Transverse colon (tissue), 4 donors: ENCODE data around the gene SEPHS2. TPM values are rescaled to one million over a fixed set of nuclear protein-coding genes. Genes with fewer than 3 reads are reported as not detected.
A peak's percentile ranks its signal among the peaks of the same experiment; 100 is the strongest.

Experiments used
- DNase-seq: peaks from one replicate; pipeline ENCODE4 v3.0.0-alpha.2; 2019
- H3K27ac ChIP-seq, 4 donors: fragments of 200-600 bp; sonication (generic); 2 replicates each; pipeline ENCODE4 v1.5.1; 2016 to 2018; ENCODE audit warnings: inconsistent platforms in 4 of 4
- H3K27me3 ChIP-seq: fragments of 200-600 bp; sonication (generic); 2 replicates; pipeline ENCODE4 v1.5.1; 2017; ENCODE audit warnings: inconsistent platforms
- H3K36me3 ChIP-seq, 4 donors: fragments of 200-600 bp; sonication (generic); 2 replicates each; pipeline ENCODE4 v1.5.1; 2017 to 2019; ENCODE audit warnings: inconsistent platforms in 4 of 4
- H3K4me1 ChIP-seq, 4 donors: fragments of 200-600 bp; sonication (generic); 2 replicates each; pipeline ENCODE4 v1.5.1; 2017 to 2020; ENCODE audit warnings: inconsistent platforms in 4 of 4
- H3K4me3 ChIP-seq, 4 donors: fragments of 200-600 bp; sonication (generic); 1 replicate in 1 of 4; 2 replicates in 3 of 4; pipeline versions ENCODE4 v1.5.1 to v1.6.1; 2017 to 2019; ENCODE audit warnings: inconsistent platforms in 4 of 4
- H3K9me3 ChIP-seq, 2 donors: fragments of 200-600 bp; sonication (generic); 2 replicates each; pipeline ENCODE4 v1.5.1; 2017 to 2019; ENCODE audit warnings: inconsistent platforms in 2 of 2
- EP300 ChIP-seq: sonication (generic); formaldehyde crosslinking; IDR thresholded peaks from one replicate; pipeline ENCODE4 v1.6.1; 2017; ENCODE audit warnings: antibody characterized with exemption, low read depth
- POLR2A ChIP-seq: fragments of 450-650 bp; IDR thresholded peaks from one replicate; pipeline ENCODE4 v1.6.1; 2016; ENCODE audit warnings: antibody characterized with exemption, mild to moderate bottlenecking, moderate library complexity
- POLR2AphosphoS5 ChIP-seq, 3 donors: sonication (generic); formaldehyde crosslinking; IDR thresholded peaks; one replicate each; pipeline ENCODE4 v1.6.1; 2016; ENCODE audit warnings: antibody characterized with exemption in 3 of 3
- WGBS, 2 donors: methylation state at CpG; one replicate each; pipeline ENCODE4 v1.1.5; 2018; ENCODE audit warnings: low coverage in 1 of 2; 5-methylcytosine and 5-hydroxymethylcytosine counted together
- in situ Hi-C, 4 donors: fragments of 200-750 bp; cut with MboI; loops; one replicate each; pipeline versions ENCODE4 v1.15.0 to v1.15.1; 2017; ENCODE audit warnings: low sequenced_read_pairs in 3 of 4, low pct_ligation_motif_present in 1 of 4, low pct_unique_long_range_greater_than_20kb in 1 of 4
- intact Hi-C: fragments of 100-400 bp; cut with DNase I; formaldehyde crosslinking; loops from one replicate; pipeline ENCODE4 v1.15.1; 2023; ENCODE audit warnings: low total_unique reads
- total RNA-seq, 4 donors: library from RNA; depleted of rRNA; stranded (reverse); fragments of >200 nt; gene quantifications; one replicate each; pipeline ENCODE4 v1.1.0, GENCODE V29; 2016
- TF ChIP-seq, protein P1 (sequence below), 5 experiments: fragments of 200-600 bp in 3 of 5; fragments of 450-650 bp in 2 of 5; sonication (generic) in 3 of 5; IDR thresholded peaks; 1 replicate in 2 of 5; 2 replicates in 3 of 5; pipeline ENCODE4 v1.5.1; 2016 to 2017; ENCODE audit warnings: antibody characterized with exemption in 5 of 5, inconsistent platforms in 3 of 5, mild to moderate bottlenecking in 2 of 5, moderate library complexity in 1 of 5

Gene SEPHS2
- total RNA-seq, 4 donors from 2014 or later, result 86.7 to 218 (median 151) TPM

DNA sequence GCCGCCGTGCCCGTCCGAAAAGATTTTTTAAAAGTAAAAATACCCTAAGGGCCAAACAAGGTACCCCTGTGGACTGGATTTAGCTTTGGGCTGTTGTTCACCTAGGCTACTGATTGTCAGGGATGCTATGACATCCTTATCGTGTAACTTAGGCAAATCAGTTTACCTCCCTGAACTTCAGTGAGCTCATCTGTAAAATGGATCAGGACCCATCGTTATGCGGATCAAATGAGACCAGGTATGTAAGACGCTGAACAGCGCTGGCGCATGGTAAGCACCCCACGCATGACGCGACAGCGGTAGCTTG, 38.9 kb downstream of the SEPHS2 start:
- TF ChIP-seq POLR2A (no peak), POLR2AphosphoS5 (IDR thresholded peaks at IDR 0.05) (no peak), EP300 (no peak)
- TF ChIP-seq, protein P1, sequence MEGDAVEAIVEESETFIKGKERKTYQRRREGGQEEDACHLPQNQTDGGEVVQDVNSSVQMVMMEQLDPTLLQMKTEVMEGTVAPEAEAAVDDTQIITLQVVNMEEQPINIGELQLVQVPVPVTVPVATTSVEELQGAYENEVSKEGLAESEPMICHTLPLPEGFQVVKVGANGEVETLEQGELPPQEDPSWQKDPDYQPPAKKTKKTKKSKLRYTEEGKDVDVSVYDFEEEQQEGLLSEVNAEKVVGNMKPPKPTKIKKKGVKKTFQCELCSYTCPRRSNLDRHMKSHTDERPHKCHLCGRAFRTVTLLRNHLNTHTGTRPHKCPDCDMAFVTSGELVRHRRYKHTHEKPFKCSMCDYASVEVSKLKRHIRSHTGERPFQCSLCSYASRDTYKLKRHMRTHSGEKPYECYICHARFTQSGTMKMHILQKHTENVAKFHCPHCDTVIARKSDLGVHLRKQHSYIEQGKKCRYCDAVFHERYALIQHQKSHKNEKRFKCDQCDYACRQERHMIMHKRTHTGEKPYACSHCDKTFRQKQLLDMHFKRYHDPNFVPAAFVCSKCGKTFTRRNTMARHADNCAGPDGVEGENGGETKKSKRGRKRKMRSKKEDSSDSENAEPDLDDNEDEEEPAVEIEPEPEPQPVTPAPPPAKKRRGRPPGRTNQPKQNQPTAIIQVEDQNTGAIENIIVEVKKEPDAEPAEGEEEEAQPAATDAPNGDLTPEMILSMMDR (IDR thresholded peaks at IDR 0.05), result no peak
- Histone ChIP-seq H3K27ac (peak overlapping the region; percentile 77 to 95 (median 90)), H3K27me3 (no peaks in the 10 kb centered on the region), H3K4me1 (peaks cover 12 to 30% (median 24%) of the 10 kb centered on the region in 4 donors), H3K36me3 (no peaks in the 10 kb centered on the region), H3K9me3 (no peaks in the 10 kb centered on the region), H3K4me3 (peak overlapping the region in 3 of 4 donors; percentile 45 to 75 (median 53))
- in situ Hi-C loops, result loop anchor here (25.0 kb wide), 2 partner anchors 294 to 319 kb away; partner anchors contain the start of genes GDPD3 (in 2 of the 4), MAPK3 (in 2 of the 4), PPP4C (in 2 of the 4) and TBX6 (in 2 of the 4)
- 0 to 20% methylated on average over 7 to 14 of the region's 14 CpGs for WGBS, 2 donors
- no peak for DNase-seq
- intact Hi-C loops, result no loop called here

DNA sequence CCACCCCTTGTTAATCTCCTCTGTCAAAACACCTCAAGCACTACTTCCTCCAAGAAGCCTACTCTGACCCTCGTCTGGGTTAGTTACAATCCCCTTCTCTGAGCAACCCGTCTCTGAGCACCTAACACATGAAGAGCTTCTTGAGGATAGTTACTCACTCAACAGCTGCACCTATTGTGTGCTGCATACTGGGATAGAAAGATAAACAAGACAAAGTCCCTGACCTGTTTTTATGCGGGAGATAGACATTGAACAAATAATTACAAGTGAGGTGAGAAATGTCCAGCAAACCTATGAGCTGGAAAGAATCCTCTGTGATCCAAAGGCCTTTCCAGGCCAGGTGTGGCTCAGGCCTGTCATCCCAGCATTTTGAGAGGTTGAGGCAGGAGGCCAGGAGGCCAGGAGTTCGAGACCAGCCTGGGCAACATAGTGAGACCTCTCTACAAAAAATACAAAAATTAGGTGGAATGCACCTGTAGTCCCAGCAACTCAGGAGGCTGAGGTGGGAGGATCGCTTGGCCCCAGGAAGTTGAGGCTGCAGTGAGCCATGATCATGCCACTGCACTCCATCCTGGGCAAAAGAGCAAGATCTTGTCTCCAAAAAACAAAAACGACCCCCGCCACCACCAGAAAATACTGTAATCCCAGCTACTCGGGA, 43.8 kb downstream of the SEPHS2 start:
- TF ChIP-seq, protein P1 (IDR thresholded peaks at IDR 0.05), result no peak
- TF ChIP-seq POLR2A (no peak), EP300 (no peak), POLR2AphosphoS5 (IDR thresholded peaks at IDR 0.05) (no peak)
- WGBS, 2 donors, result 69 to 75% methylated on average over 5 to 8 of the region's 8 CpGs
- H3K4me1 ChIP-seq, result peaks cover 12 to 33% (median 16%) of the 10 kb centered on the region in 4 donors
- H3K27ac ChIP-seq, result peak overlapping the region in 1 of 4 donors; percentile 87
- intact Hi-C loops (loop anchor here (2.0 kb wide), 1 partner anchor 47 kb away; the partner anchor contains the start of gene CD2BP2), in situ Hi-C loops (loop anchor here (25.0 kb wide), 2 partner anchors 290 to 315 kb away; partner anchors contain the start of genes GDPD3 (in 2 of the 4), MAPK3 (in 2 of the 4), PPP4C (in 2 of the 4) and TBX6 (in 2 of the 4))
- no peaks in the 10 kb centered on the region for H3K9me3 ChIP-seq
- H3K4me3 ChIP-seq, result no peak overlapping the region
- no peak for DNase-seq
- no peaks in the 10 kb centered on the region for H3K27me3 ChIP-seq
- H3K36me3 ChIP-seq, result peaks cover 0 to 6% (median 0%) of the 10 kb centered on the region in 4 donors

DNA sequence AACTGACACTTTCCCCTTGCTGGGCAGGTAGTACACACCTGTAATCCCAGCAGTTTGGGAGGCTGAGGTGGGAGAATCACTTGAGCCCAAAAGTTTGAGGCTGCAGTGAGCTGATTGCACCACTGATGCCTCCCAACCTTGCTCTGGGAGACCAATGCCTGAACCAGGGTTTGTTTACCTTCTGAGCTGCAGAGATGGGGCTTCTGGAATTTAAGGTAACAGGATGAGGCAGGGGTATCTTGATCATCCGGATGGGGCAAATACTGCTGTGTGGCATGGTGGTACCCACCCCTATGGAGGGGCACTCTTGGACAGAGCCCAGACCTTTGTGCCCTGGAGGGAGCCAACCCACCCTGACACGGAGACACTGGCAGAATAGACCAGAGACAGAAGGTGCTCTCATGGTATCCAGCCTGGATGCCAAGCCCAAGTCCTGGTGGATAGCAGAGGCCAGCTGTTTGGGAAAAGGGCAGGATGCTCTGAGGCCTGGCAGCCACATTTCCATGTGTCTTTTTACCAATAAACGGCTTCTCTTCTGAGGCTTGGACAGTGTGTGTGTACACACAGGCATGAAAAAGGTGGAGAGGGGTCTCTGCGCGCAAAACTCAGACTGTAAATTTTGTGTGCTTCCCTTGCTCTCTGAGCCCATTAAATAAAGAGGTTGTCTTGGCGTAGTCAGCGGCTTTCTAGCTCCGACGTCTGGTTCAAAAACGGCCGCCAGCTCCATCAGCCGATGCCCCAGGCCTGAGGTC, 46.1 kb downstream of the SEPHS2 start:
- intact Hi-C loops, result loop anchor here (2.0 kb wide), 1 partner anchor 45 kb away; the partner anchor contains the start of gene CD2BP2
- H3K27ac ChIP-seq, result peak overlapping the region; percentile 80 to 91 (median 86)
- TF ChIP-seq, protein P1 (IDR thresholded peaks at IDR 0.05), result no peak
- TF ChIP-seq POLR2AphosphoS5 (IDR thresholded peaks at IDR 0.05) (no peak), EP300 (no peak), POLR2A (no peak)
- peaks cover 22 to 43% (median 24%) of the 10 kb centered on the region in 4 donors for H3K4me1 ChIP-seq
- peaks cover 0 to 6% (median 0%) of the 10 kb centered on the region in 4 donors for H3K36me3 ChIP-seq
- 16% methylated on average over 12 of the region's 12 CpGs; no CpG with 5 or more reads in 1 of the 2 donors for WGBS, 2 donors
- H3K27me3 ChIP-seq, result no peaks in the 10 kb centered on the region
- H3K9me3 ChIP-seq, result no peaks in the 10 kb centered on the region
- DNase-seq, result no peak
- H3K4me3 ChIP-seq, result peak overlapping the region; percentile 39 to 92 (median 54)
- in situ Hi-C loops, result loop anchor here (25.0 kb wide), 2 partner anchors 287 to 312 kb away; partner anchors contain the start of genes GDPD3 (in 2 of the 4), MAPK3 (in 2 of the 4), PPP4C (in 2 of the 4) and TBX6 (in 2 of the 4)
